ENCODE data around the gene GMDS. TPM values are rescaled to one million over a fixed set of nuclear protein-coding genes. Genes with fewer than 3 reads are reported as not detected.

GMDS gene
- total RNA-seq, 1 donor from 2014 or later: 24.2 TPM

- intact Hi-C loops (cut with micrococcal nuclease): no loop called here
Measured at GRCh38 chr6:1600063-1600763, 645.2 kb downstream of the GMDS start.

GRCh38 chr6:1599469-1599868 lies 645.9 kb downstream of the GMDS start:
- intact Hi-C loops (cut with micrococcal nuclease): loop anchor here (5.0 kb wide), 1 partner anchor 848 kb away; no protein-coding TSS in a partner anchor

- intact Hi-C loops (cut with micrococcal nuclease): loop anchor here (5.0 kb wide), 1 partner anchor 848 kb away; no protein-coding TSS in a partner anchor
Measured at GRCh38 chr6:1598886-1599285, 646.5 kb downstream of the GMDS start.

GRCh38 chr6:1598433-1598832 lies 647.0 kb downstream of the GMDS start:
- intact Hi-C loops (cut with micrococcal nuclease): loop anchor here (5.0 kb wide), 1 partner anchor 849 kb away; no protein-coding TSS in a partner anchor

- intact Hi-C loops (cut with micrococcal nuclease): loop anchor here (2.0 to 5.0 kb wide), 3 partner anchors 599 to 849 kb away; no protein-coding TSS in a partner anchor
Measured at GRCh38 chr6:1597924-1598323, 647.5 kb downstream of the GMDS start.

- intact Hi-C loops (cut with micrococcal nuclease): loop anchor here (2.0 to 5.0 kb wide), 3 partner anchors 600 to 850 kb away; no protein-coding TSS in a partner anchor
Measured at GRCh38 chr6:1597121-1597744, 648.2 kb downstream of the GMDS start.

- intact Hi-C loops (cut with micrococcal nuclease): loop anchor here (1.0 to 5.0 kb wide), 5 partner anchors 601 to 1154 kb away; partner anchors contain the start of gene MYLK4
Measured at GRCh38 chr6:1596088-1596852, 649.1 kb downstream of the GMDS start.

- intact Hi-C loops (cut with micrococcal nuclease): loop anchor here (1.0 to 5.0 kb wide), 5 partner anchors 601 to 1155 kb away; partner anchors contain the start of gene MYLK4
Measured at GRCh38 chr6:1595271-1596087, 649.9 kb downstream of the GMDS start.

GRCh38 chr6:1594445-1595200 lies 650.8 kb downstream of the GMDS start:
- intact Hi-C loops (cut with micrococcal nuclease): loop anchor here (5.0 kb wide), 1 partner anchor 853 kb away; no protein-coding TSS in a partner anchor

GRCh38 chr6:1593958-1594314 lies 651.5 kb downstream of the GMDS start:
- intact Hi-C loops (cut with micrococcal nuclease): no loop called here

- intact Hi-C loops (cut with micrococcal nuclease): no loop called here
Measured at GRCh38 chr6:1593286-1593957, 652.0 kb downstream of the GMDS start.

- intact Hi-C loops (cut with micrococcal nuclease): no loop called here
Measured at GRCh38 chr6:1592852-1593251, 652.6 kb downstream of the GMDS start.

GRCh38 chr6:1591926-1592325 lies 653.5 kb downstream of the GMDS start:
- intact Hi-C loops (cut with micrococcal nuclease): no loop called here

- intact Hi-C loops (cut with micrococcal nuclease): no loop called here
Measured at GRCh38 chr6:1591243-1591642, 654.2 kb downstream of the GMDS start.

GRCh38 chr6:1590580-1590979 lies 654.8 kb downstream of the GMDS start:
- intact Hi-C loops (cut with micrococcal nuclease): no loop called here

- intact Hi-C loops (cut with micrococcal nuclease): no loop called here
Measured at GRCh38 chr6:1589208-1589607, 656.2 kb downstream of the GMDS start.

GRCh38 chr6:1587977-1588376 lies 657.4 kb downstream of the GMDS start:
- intact Hi-C loops (cut with micrococcal nuclease): no loop called here

GRCh38 chr6:1587546-1587945 lies 657.9 kb downstream of the GMDS start:
- intact Hi-C loops (cut with micrococcal nuclease): no loop called here

GRCh38 chr6:1586861-1587450 lies 658.4 kb downstream of the GMDS start:
- intact Hi-C loops (cut with micrococcal nuclease): no loop called here
